ENCODE measurements around the gene CRYGC.

DNA sequence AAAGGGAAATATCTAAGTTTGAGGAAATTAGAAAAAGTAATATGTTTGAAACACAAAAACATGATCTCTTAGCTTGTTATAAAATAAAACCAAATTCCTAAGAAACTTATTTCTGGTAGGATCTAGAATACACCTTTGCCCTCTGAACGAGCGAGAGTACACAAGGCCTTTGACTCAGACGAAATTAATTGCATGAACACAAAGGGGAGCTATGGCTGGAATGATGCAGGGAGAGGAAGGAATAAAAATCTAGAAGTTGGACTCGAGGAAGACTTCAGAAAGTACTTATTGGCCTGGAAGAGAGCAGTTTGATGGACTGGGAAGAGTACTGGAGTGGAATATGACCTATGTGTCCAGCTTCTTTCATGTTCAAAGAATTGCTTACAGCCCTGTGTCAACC lies 4.4 kb downstream of the CRYGC start:
- TF ChIP-seq, protein P1, sequence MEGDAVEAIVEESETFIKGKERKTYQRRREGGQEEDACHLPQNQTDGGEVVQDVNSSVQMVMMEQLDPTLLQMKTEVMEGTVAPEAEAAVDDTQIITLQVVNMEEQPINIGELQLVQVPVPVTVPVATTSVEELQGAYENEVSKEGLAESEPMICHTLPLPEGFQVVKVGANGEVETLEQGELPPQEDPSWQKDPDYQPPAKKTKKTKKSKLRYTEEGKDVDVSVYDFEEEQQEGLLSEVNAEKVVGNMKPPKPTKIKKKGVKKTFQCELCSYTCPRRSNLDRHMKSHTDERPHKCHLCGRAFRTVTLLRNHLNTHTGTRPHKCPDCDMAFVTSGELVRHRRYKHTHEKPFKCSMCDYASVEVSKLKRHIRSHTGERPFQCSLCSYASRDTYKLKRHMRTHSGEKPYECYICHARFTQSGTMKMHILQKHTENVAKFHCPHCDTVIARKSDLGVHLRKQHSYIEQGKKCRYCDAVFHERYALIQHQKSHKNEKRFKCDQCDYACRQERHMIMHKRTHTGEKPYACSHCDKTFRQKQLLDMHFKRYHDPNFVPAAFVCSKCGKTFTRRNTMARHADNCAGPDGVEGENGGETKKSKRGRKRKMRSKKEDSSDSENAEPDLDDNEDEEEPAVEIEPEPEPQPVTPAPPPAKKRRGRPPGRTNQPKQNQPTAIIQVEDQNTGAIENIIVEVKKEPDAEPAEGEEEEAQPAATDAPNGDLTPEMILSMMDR (IDR thresholded peaks at IDR 0.05) = no peak
- no peak for TF ChIP-seq POLR2AphosphoS5 (IDR thresholded peaks at IDR 0.05)

Measured in breast epithelium (tissue), 3 donors.